Medulla oblongata (tissue), 1 donor: ENCODE measurements around the gene PTGES3L.

Source experiments
- DNase-seq: peaks from one replicate; pipeline ENCODE4 v3.0.0-alpha.2; 2015; ENCODE audit errors: extremely low spot score

The PTGES3L gene

GRCh38 chr17:42979511-42980273 is at the start of gene PTGES3L:
Gene PTGES3L, minus strand, starts transcription at chr17:42980080. Its CDS starts 27 bp downstream, at chr17:42980053.
- DNase-seq = no peak

- no peak for DNase-seq
These were observed 48.5 kb upstream of the PTGES3L start for GRCh38 chr17:43028221-43028861.

- no peak for DNase-seq
These were observed 47.5 kb upstream of the PTGES3L start for GRCh38 chr17:43027091-43028032.

GRCh38 chr17:43026595-43026994 is 46.7 kb upstream of the PTGES3L start:
- no peak for DNase-seq

GRCh38 chr17:43025766-43026537 is 46.1 kb upstream of the PTGES3L start:
- DNase-seq = no peak

- no peak for DNase-seq
These were observed 45.4 kb upstream of the PTGES3L start for GRCh38 chr17:43025290-43025657.

- peak; percentile 98 for DNase-seq
These were observed 44.8 kb upstream of the PTGES3L start, which contains the start of gene RND2 for GRCh38 chr17:43024407-43025289. Gene RND2, plus strand, starts transcription at chr17:43025231. Its CDS starts 117 bp downstream, at chr17:43025348.

- peak; percentile 79 for DNase-seq
These were observed 42.0 kb upstream of the PTGES3L start, which contains the start of gene VAT1 for GRCh38 chr17:43021741-43022512. Gene VAT1, minus strand, starts transcription at chr17:43022385. Its CDS starts 63 bp downstream, at chr17:43022322.

GRCh38 chr17:43020789-43021740 is 41.2 kb upstream of the PTGES3L start:
- peak; percentile 54 for DNase-seq

GRCh38 chr17:43020030-43020621 is 40.2 kb upstream of the PTGES3L start:
- no peak for DNase-seq

- DNase-seq = no peak
These were observed 39.5 kb upstream of the PTGES3L start for GRCh38 chr17:43019418-43019817.

GRCh38 chr17:43018932-43019331 is 39.1 kb upstream of the PTGES3L start:
- DNase-seq = no peak

GRCh38 chr17:43018008-43018853 is 38.4 kb upstream of the PTGES3L start:
- DNase-seq = no peak

- no peak for DNase-seq
These were observed 36.3 kb upstream of the PTGES3L start for GRCh38 chr17:43016216-43016615.

- DNase-seq = no peak
These were observed 35.7 kb upstream of the PTGES3L start for GRCh38 chr17:43015579-43015978.

- DNase-seq = no peak
These were observed 35.0 kb upstream of the PTGES3L start for GRCh38 chr17:43014649-43015542.
